ENCODE data around the gene AQP2.

AQP2 gene

GRCh38 chr12:49950273-49951251, at the start of gene AQP2:
TSS of gene AQP2 (plus strand) at chr12:49950737. CDS start at chr12:49950831, 94 bp downstream.
- no peak for DNase-seq (ENCODE audit: low read depth)

DNA sequence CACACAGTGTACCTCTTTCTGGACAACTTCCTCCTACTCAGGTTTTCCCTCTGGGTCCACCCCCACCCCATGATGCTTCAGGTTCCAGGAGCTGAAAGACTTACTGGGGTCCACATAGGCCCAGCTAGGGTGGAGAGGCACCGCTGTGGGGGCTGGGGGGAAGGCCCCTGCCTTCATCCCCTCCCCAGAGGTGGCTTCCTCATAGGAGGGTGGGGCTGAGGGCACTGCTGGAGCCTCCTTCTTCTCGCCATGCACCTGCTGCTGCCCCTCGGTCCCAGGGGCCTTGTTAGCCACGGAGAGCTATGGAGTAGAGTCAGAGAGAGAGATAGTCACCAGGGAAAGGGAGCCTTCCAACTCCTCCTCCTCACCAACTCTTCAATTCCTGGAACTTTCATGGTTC, 49.5 kb upstream of the AQP2 start:
- DNase-seq (ENCODE audit: low read depth) = no peak

DNA sequence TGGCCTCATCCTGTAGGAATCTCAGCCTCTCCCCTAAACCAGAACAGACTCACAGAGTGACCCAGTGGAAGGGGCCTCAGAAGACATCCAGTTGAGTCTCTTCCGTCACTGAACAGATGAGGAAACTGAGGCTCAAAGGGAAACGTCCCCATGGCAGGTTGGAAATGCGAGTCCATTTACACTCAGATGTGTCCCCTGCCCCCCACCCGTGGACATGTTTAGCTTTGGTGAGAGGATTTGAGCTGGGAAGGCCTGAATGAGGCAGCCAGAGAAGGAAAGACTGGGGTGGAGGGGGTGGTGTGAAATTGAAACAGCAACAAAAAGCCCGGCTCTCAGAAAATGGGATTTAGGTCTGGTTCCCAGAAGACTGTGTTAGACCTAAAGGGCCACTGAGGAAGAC, 48.6 kb upstream of the AQP2 start:
- DNase-seq (ENCODE audit: low read depth) = no peak

GRCh38 chr12:49902399-49903350, 47.9 kb upstream of the AQP2 start:
- no peak for DNase-seq (ENCODE audit: low read depth)

GRCh38 chr12:49903351-49903699, 47.2 kb upstream of the AQP2 start:
- no peak for DNase-seq (ENCODE audit: low read depth)

- DNase-seq (ENCODE audit: low read depth) = peak; percentile 11
Observed at GRCh38 chr12:49903700-49904423, 46.7 kb upstream of the AQP2 start, which contains the start of gene FAIM2. TSS of gene FAIM2 (minus strand) at chr12:49903900. CDS start at chr12:49903792, 108 bp downstream.

- no peak for DNase-seq (ENCODE audit: low read depth)
Observed at GRCh38 chr12:49904601-49905000, 45.9 kb upstream of the AQP2 start.

DNA sequence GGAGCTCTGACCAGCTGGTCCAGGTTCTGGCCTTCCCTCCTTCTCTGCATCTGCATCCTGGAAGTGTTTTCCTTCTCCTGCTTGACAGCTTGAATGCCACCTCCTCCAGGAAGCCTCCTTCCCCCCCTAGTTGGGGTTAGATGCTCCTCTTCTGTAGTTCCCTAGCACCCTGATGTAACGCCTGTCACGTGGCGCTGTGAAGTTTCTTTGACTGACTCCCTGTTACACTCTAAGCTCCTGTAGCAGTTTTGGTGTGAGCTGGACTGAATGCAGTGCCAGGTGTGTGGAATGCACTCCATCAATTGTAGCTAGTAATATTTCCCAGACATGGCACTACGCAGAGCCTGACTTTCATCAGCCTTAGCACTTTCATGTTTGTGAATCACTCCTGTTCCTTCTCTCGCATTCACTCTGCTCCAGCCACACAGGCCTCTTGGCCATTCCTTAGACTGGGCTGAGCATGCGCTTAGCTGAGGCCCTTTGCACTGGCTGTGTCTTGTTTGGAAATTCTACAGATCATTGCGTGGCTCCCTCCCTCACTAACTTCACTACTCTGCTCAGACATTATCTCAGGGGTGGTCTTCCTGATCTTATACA, 44.7 kb upstream of the AQP2 start:
- DNase-seq (ENCODE audit: low read depth) = no peak

- DNase-seq (ENCODE audit: low read depth) = no peak
Observed at GRCh38 chr12:49907352-49907751, 43.2 kb upstream of the AQP2 start.

GRCh38 chr12:49909356-49909755, 41.2 kb upstream of the AQP2 start:
- DNase-seq (ENCODE audit: low read depth) = no peak

DNA sequence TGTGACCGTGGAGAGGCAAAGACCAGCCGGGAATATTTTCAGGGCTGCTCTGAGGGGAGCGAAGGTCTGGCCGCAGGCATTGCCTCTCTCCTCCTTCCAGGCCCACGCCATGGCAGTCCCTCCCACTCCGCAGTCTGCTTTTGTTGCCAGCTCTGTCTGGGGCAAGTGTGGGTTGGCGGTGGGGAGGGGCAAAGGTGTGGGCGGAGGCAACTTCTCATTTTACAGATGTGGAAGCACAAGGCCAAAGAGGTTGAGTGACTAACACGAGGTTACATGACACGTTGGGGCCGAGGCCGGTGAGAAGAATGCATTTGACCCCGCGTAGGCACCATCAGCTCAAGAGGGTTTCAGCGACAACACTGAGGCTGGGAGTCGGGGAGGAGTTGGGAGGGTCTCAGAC, 40.7 kb upstream of the AQP2 start:
- DNase-seq (ENCODE audit: low read depth) = no peak

DNA sequence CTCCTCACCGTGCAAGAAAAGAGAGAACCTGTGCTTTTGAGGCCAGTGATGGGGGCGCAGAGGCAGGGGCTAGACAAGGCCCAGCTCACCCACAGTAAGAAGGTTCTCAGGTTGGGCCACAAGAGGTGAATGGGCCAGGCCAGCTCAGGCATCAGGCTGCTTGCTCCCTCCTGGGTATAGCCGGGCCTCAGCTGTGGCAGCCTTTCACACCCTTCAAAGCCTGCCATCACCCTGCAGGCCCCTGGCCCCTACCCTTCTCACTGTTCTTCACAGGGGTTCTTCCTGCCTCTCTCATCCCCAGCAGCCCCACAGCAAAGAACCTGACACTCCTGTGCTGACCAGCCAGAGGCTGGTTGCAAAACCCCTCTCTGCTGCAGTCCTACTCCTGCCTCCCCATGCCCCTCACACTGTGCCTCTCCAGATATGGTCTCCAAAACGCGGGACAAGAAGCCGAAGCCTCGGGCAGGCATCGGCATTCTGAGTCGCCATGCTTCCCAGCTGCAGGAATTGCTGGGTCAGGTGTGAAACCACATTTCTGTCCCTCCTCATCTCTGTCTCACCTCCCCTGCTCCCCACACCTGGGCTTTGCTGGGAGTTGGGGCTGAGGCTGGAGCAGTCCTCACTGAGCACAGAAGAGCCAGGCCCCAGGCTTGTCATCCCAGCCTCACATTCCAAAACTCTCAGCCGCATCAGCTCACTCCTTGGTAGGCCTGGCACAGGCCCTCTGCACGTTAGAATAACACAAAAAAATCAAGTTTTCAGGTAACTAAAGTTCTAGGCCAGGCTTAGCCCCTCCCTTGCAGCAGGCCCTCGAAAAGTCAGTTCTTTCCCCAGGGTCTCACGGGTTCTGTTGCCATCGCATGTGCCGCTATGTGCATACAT, 40.0 kb upstream of the AQP2 start:
- no peak for DNase-seq (ENCODE audit: low read depth)

DNA sequence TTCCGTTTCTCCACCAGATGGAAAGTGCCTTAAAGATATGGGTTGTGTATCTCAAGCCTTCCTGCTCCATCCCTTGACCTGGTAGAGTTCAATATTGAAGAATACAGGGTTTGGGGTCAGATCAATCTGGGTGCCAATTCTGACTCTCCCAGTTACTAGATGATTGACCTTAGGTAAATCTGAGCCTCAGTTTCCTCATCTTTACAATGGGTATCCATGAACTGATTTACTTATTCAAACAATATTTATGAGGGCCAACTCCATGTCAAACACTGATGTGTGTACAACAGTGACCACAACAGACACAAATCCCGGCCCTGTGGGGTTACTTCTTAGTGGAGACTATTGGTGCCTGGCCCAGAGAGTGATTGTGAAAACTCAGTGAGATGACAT, 39.3 kb upstream of the AQP2 start:
- no peak for DNase-seq (ENCODE audit: low read depth)

DNA sequence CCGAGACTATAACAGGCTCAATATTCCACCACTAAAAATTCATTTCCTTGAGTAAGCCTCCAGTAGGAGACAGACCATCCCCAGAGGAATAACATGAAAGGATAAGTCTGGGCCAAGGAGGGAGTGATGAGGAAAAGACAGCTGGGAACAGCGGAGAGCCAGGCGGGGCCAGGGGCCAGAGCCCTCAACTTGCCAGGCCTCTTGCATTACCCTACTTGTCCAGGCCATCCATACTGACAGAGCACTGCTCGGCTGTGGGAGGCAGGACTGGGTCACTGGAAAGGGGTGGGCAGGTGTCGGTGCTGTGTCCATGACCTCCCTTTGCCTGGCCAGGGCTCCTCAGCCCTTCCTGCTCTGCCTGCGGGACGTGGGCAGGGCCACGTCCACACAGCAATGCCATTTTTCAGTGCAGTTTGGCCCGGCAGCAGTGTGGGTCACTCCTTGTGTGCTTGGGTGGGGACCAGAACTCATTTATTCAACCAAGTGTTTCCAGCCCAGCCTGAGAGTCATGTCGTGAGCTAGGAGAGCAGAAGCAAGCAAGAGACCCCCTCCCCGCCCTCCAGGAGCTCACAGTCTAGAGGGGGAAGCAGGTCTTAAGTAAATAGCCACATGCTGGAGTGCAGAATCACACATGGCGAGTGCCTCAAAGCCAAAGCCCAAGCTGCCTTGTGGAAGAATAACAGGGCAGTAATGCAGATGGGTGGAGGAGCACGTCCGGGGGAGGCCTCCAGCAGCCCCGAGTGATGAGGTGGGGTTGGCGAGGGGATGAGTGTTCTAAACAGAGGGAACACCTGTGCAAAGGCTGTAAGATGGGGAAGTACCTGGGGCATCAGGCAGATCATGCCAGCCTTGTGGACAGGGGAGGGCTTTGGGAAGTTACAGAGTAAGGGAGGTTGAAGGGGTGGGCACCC, 37.9 kb upstream of the AQP2 start:
- DNase-seq (ENCODE audit: low read depth) = no peak

- no peak for DNase-seq (ENCODE audit: low read depth)
Observed at GRCh38 chr12:49916129-49916919, 34.2 kb upstream of the AQP2 start.

DNA sequence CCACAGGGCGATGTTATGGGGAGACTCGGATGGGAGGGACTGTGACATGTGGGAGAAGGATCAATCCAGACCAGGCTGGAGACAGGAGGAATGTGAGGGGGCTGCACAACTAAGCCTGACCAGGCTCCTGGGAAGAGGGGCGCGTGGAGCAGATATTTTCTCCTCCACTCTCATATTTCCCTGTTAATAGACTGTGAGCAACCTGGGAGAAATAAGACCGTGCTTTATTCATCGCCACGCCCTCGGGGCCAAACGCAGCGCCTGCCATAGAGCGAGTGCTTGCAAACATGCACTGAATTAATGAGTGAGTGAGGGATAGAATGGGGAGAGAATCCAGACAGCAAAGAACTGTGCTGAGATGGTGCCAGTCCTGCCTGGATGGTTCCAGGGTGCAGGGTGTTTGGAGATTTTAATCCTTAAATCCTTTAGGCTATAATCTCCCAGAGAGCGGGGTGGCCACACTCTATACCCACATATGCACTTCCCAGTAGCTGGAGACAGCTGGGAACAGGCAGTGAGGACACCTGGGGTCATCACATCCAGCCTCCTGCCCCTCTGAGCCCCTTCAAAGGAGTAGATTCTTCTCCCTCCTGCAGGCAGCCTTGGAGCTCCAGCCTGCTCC, 33.3 kb upstream of the AQP2 start:
- no peak for DNase-seq (ENCODE audit: low read depth)

GRCh38 chr12:49917788-49918173, 32.8 kb upstream of the AQP2 start:
- no peak for DNase-seq (ENCODE audit: low read depth)

GRCh38 chr12:49920241-49920914, 30.2 kb upstream of the AQP2 start:
- DNase-seq (ENCODE audit: low read depth) = no peak

All from stimulated activated CD8-positive, alpha-beta memory T cell treated with anti-CD3 and anti-CD28 coated beads, Interleukin-12 subunit alpha, Interleukin-12 subunit beta, amount 100 ng/mL, for 1 hour (primary cell).